Hepatocyte (in vitro differentiated cells): ENCODE data around the gene ZNF276. TPM values are rescaled to one million over a fixed set of nuclear protein-coding genes. Genes with fewer than 3 reads are reported as not detected.
A peak's percentile ranks its signal among the peaks of the same experiment; 100 is the strongest.

Experiments used
- DNase-seq: peaks from one replicate; pipeline ENCODE4 v3.0.0-alpha.2; 2016; ENCODE audit warnings: low spot score
- H2AFZ ChIP-seq: fragments of 200-600 bp; sonication (generic); 2 replicates; pipeline ENCODE4 v1.6.0; 2016; ENCODE audit warnings: antibody characterized with exemption, mild to moderate bottlenecking
- H3K27ac ChIP-seq: fragments of 200-600 bp; sonication (generic); 2 replicates; pipeline ENCODE4 v1.5.1; 2016; ENCODE audit warnings: mild to moderate bottlenecking
- H3K27me3 ChIP-seq: fragments of 200-600 bp; sonication (generic); 2 replicates; pipeline ENCODE4 v1.6.1; 2016
- H3K36me3 ChIP-seq: fragments of 200-600 bp; sonication (generic); replicated peaks from 2 replicates; pipeline ENCODE4 v1.5.1; 2016; ENCODE audit warnings: low read depth; ENCODE audit not compliant: insufficient read depth
- H3K4me1 ChIP-seq: fragments of 200-600 bp; sonication (generic); 2 replicates; pipeline ENCODE4 v1.5.1; 2016; ENCODE audit warnings: mild to moderate bottlenecking, moderate library complexity; ENCODE audit not compliant: insufficient read depth
- H3K4me2 ChIP-seq: fragments of 200-600 bp; sonication (generic); 2 replicates; pipeline ENCODE4 v1.6.0; 2016
- H3K4me3 ChIP-seq: fragments of 200-600 bp; sonication (generic); 2 replicates; pipeline ENCODE4 v1.5.1; 2016; ENCODE audit warnings: mild to moderate bottlenecking
- H3K79me2 ChIP-seq: fragments of 200-600 bp; sonication (generic); 2 replicates; pipeline ENCODE4 v1.6.0; 2017; ENCODE audit warnings: mild to moderate bottlenecking
- H3K9me2 ChIP-seq: fragments of 200-600 bp; sonication (generic); replicated peaks from 2 replicates; pipeline ENCODE4 v1.6.0; 2017; ENCODE audit warnings: mild to moderate bottlenecking; ENCODE audit not compliant: insufficient read depth
- H3K9me3 ChIP-seq: fragments of 200-600 bp; sonication (generic); 2 replicates; pipeline ENCODE4 v1.5.1; 2016; ENCODE audit warnings: low read depth, mild to moderate bottlenecking
- H4K20me1 ChIP-seq: fragments of 200-600 bp; sonication (generic); 2 replicates; pipeline ENCODE4 v1.6.0; 2016; ENCODE audit warnings: mild to moderate bottlenecking; ENCODE audit not compliant: insufficient read depth, poor library complexity, severe bottlenecking
- CTCF ChIP-seq: fragments of 200-600 bp; sonication (generic); IDR thresholded peaks from 2 replicates; pipeline ENCODE4 v1.5.1; 2016; ENCODE audit warnings: antibody characterized with exemption, mild to moderate bottlenecking; ENCODE audit not compliant: poor library complexity
- EZH2 ChIP-seq: fragments of 200-600 bp; sonication (generic); IDR thresholded peaks from 2 replicates; pipeline ENCODE4 v1.6.1; 2016; ENCODE audit warnings: antibody characterized with exemption, mild to moderate bottlenecking, borderline replicate concordance
- EZH2phosphoT487 ChIP-seq: fragments of 200-600 bp; sonication (generic); IDR thresholded peaks from one replicate; pipeline ENCODE4 v1.6.1; 2018; ENCODE audit warnings: antibody characterized with exemption, mild to moderate bottlenecking, low read depth, moderate library complexity; ENCODE audit not compliant: unreplicated experiment, severe bottlenecking
- WGBS: methylation state at CpG from one replicate; pipeline ENCODE4 v1.1.6; 2016; ENCODE audit warnings: low lambda C conversion rate; ENCODE audit errors: missing lambda C conversion rate; 5-methylcytosine and 5-hydroxymethylcytosine counted together
- polyA plus RNA-seq: library from polyadenylated mRNA; unstranded; fragments of >200 nt; fragmentation: Nextera tagmentation; extraction: Ambion mirVana; gene quantifications from 2 replicates; pipeline ENCODE4 v1.2.1, GENCODE V29; 2016
- total RNA-seq: library from RNA; depleted of rRNA; stranded (reverse); fragments of >200 nt; gene quantifications from 2 replicates; pipeline ENCODE4 v1.2.3, GENCODE V29; 2014

Gene ZNF276
- total and polyA plus RNA-seq, 2 experiments from 2014 or later: 15.0 to 23.2 TPM

GRCh38 chr16:89709716-89710432 is 11.5 kb upstream of the ZNF276 start:
- Histone ChIP-seq H3K27me3 (no peaks in the 10 kb centered on the region), H3K4me3 (no peak overlapping the region), H4K20me1 (no peaks in the 10 kb centered on the region), H3K4me1 (peaks cover 4% of the 10 kb centered on the region), H3K36me3 (no peaks in the 10 kb centered on the region), H3K79me2 (no peaks in the 10 kb centered on the region), H2AFZ (no peak overlapping the region), H3K4me2 (no peak overlapping the region), H3K27ac (no peak overlapping the region), H3K9me3 (no peaks in the 10 kb centered on the region), H3K9me2 (no peaks in the 10 kb centered on the region)
- no peak for TF ChIP-seq CTCF
- TF ChIP-seq EZH2: no peak
- no peak for TF ChIP-seq EZH2phosphoT487
- DNase-seq: no peak
- 83% methylated on average over 18 of the region's 19 CpGs for WGBS

- Histone ChIP-seq H2AFZ (no peak overlapping the region), H3K4me3 (no peak overlapping the region), H3K27me3 (no peaks in the 10 kb centered on the region), H3K27ac (no peak overlapping the region), H3K9me3 (no peaks in the 10 kb centered on the region), H3K9me2 (no peaks in the 10 kb centered on the region), H3K36me3 (no peaks in the 10 kb centered on the region), H4K20me1 (no peaks in the 10 kb centered on the region), H3K79me2 (no peaks in the 10 kb centered on the region), H3K4me1 (peaks cover 4% of the 10 kb centered on the region), H3K4me2 (no peak overlapping the region)
- TF ChIP-seq EZH2phosphoT487 (no peak), EZH2 (no peak), CTCF (no peak)
- no peak for DNase-seq
- 95% methylated on average over 38 of the region's 63 CpGs for WGBS
These were observed 10.4 kb upstream of the ZNF276 start for GRCh38 chr16:89710709-89711564.

GRCh38 chr16:89711601-89712273 is 9.6 kb upstream of the ZNF276 start:
- Histone ChIP-seq H3K36me3 (no peaks in the 10 kb centered on the region), H2AFZ (peak overlapping the region; percentile 35), H3K79me2 (no peaks in the 10 kb centered on the region), H4K20me1 (no peaks in the 10 kb centered on the region), H3K27me3 (no peaks in the 10 kb centered on the region), H3K9me2 (no peaks in the 10 kb centered on the region), H3K4me1 (peaks cover 4% of the 10 kb centered on the region), H3K4me3 (peak overlapping the region; percentile 23), H3K27ac (no peak overlapping the region), H3K9me3 (no peaks in the 10 kb centered on the region), H3K4me2 (peak overlapping the region; percentile 90)
- peak; percentile 70 for DNase-seq
- 15% methylated on average over 34 of the region's 48 CpGs for WGBS
- TF ChIP-seq EZH2: no peak
- TF ChIP-seq CTCF: no peak
- TF ChIP-seq EZH2phosphoT487: no peak
